ENCODE results near the gene BSN. TPM values are rescaled to one million over a fixed set of nuclear protein-coding genes. Genes with fewer than 3 reads are reported as not detected.
"Not testable (repeated sequence)": the region's sequence is repeated elsewhere in the genome, so short reads cannot be mapped to it uniquely, and the experiment has no call there.

The BSN gene
- total RNA-seq, 1 donor from 2014 or later: under 0.01 TPM

GRCh38 chr3:49534581-49535441, 19.5 kb upstream of the BSN start:
- peak; percentile 26 for DNase-seq

DNA sequence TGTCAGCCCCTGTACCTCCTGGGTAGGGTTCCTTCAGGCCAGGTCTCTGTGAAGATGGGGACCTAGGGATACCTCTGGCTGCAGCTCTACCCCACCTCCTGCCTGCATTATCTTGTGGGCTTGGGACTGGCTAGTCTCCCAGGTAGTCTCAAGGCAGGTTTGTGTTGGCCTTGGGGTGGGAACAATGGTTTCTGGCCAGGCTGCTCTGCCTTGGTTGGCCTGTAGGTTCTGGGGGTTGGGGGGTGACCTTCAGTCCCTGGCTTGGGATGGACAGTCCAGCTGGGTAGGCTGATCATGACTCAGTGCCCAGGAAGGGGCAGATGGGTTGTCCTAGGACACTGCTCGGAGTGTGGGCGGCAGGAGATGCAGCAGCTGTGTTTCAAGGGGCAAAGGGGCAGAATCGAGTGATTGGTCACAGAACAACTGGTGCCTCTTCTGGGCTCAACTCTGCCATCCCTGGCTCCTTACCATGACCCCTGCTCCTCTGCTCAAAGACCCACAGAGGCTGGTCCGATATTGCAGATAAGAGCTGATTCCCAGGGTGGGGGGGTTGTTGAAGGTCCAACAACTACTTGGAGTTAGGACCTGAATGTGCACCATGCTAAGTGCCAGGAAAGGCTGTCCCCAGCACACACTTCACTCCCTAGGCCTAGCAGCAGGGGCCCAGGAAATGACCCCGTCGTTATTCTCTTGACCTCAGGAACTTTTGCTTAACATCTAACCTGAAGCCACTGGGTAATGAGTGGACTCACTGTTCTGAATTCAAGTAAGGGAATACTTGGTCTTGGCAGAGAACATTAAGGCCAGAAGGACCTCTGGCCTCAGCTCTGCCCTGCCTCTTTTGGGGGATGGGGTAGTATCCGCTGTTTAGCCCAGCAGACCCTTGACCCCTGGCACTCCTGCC, 18.1 kb upstream of the BSN start:
- DNase-seq: no peak

DNA sequence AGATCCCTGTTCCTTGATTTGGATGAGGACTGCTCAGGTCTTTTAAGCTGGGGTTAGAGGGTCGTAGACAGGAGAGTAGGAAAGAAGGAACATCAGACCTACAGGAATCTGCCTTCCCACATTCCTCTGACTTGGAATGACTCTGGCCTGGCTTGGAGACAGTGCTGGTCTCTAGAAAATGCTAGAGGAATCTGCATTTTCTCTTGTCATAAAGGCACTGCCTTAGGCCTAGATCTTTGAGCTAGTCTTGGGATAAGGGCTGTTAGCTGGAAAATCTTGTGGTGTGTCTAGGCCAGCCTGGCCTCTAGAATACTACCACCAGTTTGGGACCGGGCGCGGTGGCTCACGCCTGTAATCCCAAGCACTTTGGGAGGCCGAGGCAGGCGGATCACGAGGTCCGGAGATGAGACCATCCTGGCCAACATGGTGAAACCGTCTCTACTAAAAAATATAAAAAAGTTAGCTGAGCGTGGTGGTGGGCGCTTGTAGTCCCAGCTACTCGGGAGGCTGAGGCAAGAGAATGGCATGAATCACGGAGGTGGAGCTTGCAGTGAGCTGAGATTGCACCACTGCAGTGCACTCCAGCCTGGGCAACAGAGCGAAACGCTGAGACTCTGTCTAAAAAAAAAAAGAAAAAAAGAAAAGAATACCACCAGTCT, 17.3 kb upstream of the BSN start:
- DNase-seq: no peak

DNA sequence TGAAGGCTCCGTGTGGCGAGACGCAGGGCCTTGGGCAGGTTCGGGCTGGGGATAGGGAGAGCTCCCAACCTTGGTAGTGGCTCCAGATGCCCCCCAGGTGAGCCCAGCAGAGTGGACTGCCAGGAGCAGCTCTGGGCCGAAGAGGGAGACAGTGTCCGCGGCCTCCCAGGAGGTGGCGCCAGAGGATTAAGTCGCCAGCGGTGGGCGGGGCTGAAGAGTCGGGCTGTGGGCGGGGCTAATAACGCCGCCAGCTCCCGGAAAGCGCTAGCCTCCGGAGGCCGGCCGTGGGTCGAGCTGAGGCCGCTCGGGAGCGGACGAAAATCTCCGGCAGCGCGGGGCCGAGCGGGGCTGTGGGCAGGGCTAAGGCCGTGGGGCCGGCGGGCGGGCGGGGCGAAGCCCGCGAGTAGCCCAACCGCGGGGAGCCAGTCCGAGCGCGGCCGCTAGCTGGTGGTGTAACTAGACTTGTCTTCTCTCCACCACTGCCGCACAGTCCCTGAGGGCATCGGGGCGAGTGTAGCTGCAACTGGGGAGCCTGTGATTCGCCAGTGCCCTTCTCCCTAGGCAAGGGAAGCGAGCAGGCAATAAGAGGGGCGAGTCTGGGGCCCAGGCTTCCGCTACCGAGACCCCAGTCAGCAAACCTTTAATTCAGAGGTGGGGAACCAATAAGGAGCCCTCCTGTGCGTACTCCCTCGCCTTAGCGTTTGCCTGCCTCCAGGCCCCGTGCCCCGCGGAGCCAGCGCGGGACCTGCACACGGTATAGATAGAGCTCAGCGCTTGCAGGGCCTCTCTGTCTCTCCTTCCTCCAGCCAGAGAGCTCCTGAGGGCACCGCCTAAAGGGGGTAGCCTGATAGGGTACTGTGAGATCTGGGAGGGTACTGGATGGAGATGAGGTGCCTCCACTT, 14.4 kb upstream of the BSN start:
- peak; percentile 97 for DNase-seq

- DNase-seq: no peak
Measured at GRCh38 chr3:49552087-49552486, 2.2 kb upstream of the BSN start.

GRCh38 chr3:49553324-49553691, 969 bp upstream of the BSN start:
- no peak for DNase-seq

- peak; percentile 59 for DNase-seq
Measured at GRCh38 chr3:49554633-49555265, 472 bp downstream of the BSN start.

GRCh38 chr3:49556500-49557275, 2.4 kb downstream of the BSN start:
- no peak for DNase-seq

DNA sequence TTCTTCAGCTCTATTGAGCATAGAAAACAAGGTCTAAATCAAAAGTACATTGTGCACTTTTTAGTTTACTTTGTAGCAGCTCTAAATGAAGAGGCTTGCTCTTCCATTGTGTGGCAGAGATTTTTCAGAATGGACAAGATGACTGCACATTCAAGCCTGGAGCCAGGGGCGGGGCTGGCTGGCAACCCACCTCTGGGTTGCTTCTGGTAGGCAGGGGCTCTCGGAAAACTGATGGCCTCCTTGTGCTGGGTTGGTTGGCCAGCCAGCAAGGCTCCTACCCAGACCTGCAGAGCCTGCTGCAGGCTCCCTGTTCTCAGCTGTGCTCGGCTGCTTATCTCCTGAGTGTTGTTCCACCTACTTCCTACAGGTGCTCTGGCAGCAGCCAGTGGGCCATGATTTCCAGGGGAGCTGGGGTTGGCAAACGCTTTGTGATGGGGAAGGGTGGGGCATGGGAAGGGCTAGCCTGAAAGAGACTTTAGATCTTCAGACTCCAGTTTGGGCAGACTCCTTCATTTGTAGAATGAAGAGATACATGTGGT, 8.8 kb downstream of the BSN start:
- no peak for DNase-seq

DNA sequence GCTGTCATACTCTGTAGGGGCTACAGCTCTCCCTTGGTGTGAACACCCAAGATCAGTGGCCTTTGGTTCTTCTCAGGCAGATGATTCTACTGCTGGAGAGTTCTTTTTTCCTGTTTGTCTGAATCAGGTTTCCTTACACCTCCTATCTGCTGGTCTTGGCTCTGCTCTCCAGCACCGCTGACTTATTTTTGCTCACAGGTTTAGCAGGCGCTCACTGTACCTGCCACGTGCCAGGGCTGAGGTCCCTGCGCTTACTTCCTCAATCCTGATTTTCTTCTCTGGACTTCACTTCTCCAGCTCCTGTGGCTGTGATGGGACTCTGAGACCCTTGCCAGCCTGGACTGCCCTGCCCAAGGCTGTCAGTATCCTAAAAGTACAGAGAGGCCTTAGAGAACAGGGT, 9.5 kb downstream of the BSN start:
- no peak for DNase-seq

DNA sequence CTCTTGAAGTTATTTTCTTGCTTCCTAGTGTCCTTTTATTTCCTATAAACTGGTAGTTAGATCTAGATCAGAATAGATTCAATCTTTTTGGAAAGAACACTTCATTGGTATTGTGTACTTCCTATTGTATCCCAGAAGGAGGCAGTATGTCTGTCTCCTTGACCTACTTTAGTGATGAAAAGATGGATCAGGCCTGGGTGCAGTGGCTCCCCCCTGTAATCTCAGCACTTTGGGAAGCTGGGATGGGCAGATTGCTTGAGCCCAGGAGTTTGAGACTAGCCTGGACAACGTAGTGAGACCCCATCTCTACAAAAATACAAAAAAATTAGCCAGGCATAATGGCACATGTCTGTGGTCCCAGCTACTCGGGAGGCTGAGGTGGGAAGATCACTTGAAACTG, 12.0 kb downstream of the BSN start:
- no peak for DNase-seq

DNA sequence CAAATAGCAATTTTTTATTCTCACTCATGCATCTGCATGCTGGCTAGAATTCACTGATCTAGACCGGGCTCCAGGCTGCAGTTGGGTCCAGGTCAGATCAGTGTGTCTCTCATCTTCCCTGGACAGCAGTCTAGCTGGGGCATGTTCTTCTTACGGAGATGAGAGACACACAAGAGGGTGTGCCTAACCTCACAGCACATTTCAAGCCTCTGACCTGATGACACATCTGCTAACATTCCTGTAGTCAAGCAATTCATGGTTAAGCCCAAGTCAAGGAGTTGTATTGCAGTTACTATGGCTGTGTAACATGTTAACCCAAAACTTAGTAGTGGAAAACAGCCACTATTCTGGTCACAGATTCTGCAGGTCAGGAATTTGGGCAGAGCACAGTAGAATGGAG, 13.1 kb downstream of the BSN start:
- DNase-seq: no peak

GRCh38 chr3:49568965-49569364, 14.7 kb downstream of the BSN start:
- no peak for DNase-seq

DNA sequence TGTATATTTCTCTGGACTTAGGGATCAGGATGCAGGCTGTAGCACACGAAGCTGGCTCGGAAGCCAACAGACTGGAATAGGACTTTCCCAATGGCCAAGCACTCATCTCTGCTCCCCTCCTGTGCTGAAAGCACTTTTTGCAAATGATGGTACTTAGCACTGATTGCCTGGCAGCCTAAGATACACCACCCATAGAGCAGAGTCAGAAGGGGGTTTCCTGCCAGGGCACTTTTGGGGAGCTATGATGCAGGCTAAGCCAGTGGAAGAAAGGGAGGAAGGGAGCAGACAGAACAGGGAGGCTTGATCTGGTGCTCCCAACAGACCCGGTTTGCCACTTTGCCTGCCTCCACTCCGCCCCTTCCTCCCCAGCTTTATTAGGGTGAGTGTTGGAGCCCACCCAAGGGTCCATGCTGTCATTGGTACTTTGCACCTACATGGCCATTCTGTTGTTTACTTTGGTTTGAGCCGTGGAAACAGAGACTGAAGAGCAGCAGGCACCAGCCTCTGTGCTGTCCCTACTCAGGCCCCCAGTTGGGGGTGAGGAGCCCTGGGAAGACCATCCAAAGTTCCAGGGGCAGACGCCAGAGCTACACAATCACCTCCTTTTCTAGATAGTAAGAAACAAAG, 15.9 kb downstream of the BSN start:
- DNase-seq: no peak

- DNase-seq: no peak
Measured at GRCh38 chr3:49582177-49582576, 27.9 kb downstream of the BSN start.

DNA sequence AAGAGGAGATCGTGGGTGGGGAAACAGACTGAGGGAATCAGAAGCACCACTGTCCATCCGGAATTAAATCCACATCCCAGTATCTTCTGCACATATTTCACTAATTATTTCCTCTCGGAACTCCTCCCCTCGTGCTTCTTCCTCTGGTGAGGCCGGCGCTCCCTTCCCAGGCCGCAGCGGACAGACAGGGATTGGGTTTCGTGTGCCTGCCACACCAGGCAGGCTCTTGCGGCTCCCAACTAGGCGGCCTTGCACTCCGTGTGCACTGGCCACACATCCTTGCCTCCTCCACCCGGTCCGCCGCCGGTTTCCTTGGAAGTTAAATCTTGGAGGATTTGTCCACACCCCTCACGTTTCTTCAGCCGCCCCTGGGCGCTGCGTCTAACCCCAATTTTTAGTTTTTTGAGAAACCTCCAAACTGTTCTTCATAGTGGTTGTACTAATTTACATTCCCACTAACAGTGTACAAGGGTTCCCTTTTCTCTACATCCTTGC, 31.0 kb downstream of the BSN start:
- DNase-seq: not testable (repeated sequence)

DNA sequence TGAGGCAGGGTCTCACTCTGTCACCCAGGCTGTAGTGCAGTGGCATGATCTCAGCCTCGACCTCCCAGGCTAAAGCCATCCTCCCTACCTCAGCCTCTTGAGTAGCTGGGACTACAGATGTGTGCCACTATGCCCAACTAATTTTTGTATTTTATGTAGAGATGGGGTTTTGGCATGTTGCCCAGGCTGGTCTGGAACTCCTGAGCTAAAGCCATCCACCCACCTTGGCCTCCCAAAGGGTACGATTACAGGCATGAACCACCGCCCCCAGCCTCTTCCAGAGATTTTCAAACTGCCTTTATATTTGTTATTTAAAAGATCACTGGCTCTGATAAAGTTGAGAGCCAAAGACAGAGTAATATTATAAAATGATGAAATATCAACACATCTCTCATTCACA, 37.3 kb downstream of the BSN start:
- no peak for DNase-seq

- DNase-seq: no peak
Measured at GRCh38 chr3:49593041-49593440, 38.8 kb downstream of the BSN start.

- DNase-seq: no peak
Measured at GRCh38 chr3:49600781-49601180, 46.5 kb downstream of the BSN start.

Measured in dermis blood vessel endothelial cell (primary cell).